NCI-H2107 treated with DMSO at 0.1 percent for 48 hours (cell line): ENCODE results near the gene IFNW1.

ENCODE experiments used
- DNase-seq: peaks from one replicate; lab custom pipeline; 2025; ENCODE audit not compliant: unreplicated experiment; lab: John Stamatoyannopoulos, UW

The IFNW1 gene

GRCh38 chr9:21110708-21111576, 30.7 kb downstream of the IFNW1 start:
- DNase-seq = peak; percentile 57

GRCh38 chr9:21104787-21105186, 36.8 kb downstream of the IFNW1 start:
- DNase-seq = no peak

- DNase-seq = no peak
These were observed 39.3 kb downstream of the IFNW1 start for GRCh38 chr9:21102305-21102704.

GRCh38 chr9:21097817-21098216, 43.8 kb downstream of the IFNW1 start:
- no peak for DNase-seq

GRCh38 chr9:21096901-21097255, 44.8 kb downstream of the IFNW1 start:
- DNase-seq = no peak

- DNase-seq = peak; percentile 90
These were observed 45.3 kb downstream of the IFNW1 start for GRCh38 chr9:21096172-21096900.

- DNase-seq = no peak
These were observed 46.1 kb downstream of the IFNW1 start for GRCh38 chr9:21095561-21095960.
